Measurements from ENCODE around the gene DDA1. TPM values are rescaled to one million over a fixed set of nuclear protein-coding genes. Genes with fewer than 3 reads are reported as not detected.

Gene DDA1
- total RNA-seq, 1 donor from 2014 or later, result 81.2 TPM

GRCh38 chr19:17323300-17323963 lies 14.1 kb downstream of the DDA1 start:
- H3K36me3 Mint-ChIP-seq (ENCODE audit: unreplicated experiment), result no peaks in the 10 kb centered on the region
- H3K27ac Mint-ChIP-seq (ENCODE audit: unreplicated experiment), result peak overlapping the region; percentile 96
- H3K4me1 Mint-ChIP-seq (ENCODE audit: low read depth, unreplicated experiment), result peaks cover 16% of the 10 kb centered on the region
- H3K9me3 Mint-ChIP-seq (ENCODE audit: unreplicated experiment), result peaks cover 10% of the 10 kb centered on the region
- peak overlapping the region; percentile 64 for H3K4me3 Mint-ChIP-seq (ENCODE audit: unreplicated experiment)
- no peak for TF ChIP-seq CTCF (IDR thresholded peaks at IDR 0.05; ENCODE audit: partially characterized antibody, unreplicated experiment)
- H3K27me3 Mint-ChIP-seq (ENCODE audit: unreplicated experiment), result peaks cover 7% of the 10 kb centered on the region
- no peak for DNase-seq

GRCh38 chr19:17323964-17324332 lies 14.6 kb downstream of the DDA1 start:
- TF ChIP-seq CTCF (IDR thresholded peaks at IDR 0.05; ENCODE audit: partially characterized antibody, unreplicated experiment), result no peak
- no peak for DNase-seq
- Mint-ChIP-seq H3K27ac (ENCODE audit: unreplicated experiment) (no peak overlapping the region), H3K4me3 (ENCODE audit: unreplicated experiment) (no peak overlapping the region), H3K4me1 (ENCODE audit: low read depth, unreplicated experiment) (peaks cover 16% of the 10 kb centered on the region), H3K27me3 (ENCODE audit: unreplicated experiment) (peaks cover 7% of the 10 kb centered on the region), H3K9me3 (ENCODE audit: unreplicated experiment) (peaks cover 10% of the 10 kb centered on the region), H3K36me3 (ENCODE audit: unreplicated experiment) (no peaks in the 10 kb centered on the region)

- no peak overlapping the region for H3K27ac Mint-ChIP-seq (ENCODE audit: unreplicated experiment)
- H3K4me1 Mint-ChIP-seq (ENCODE audit: low read depth, unreplicated experiment), result peaks cover 16% of the 10 kb centered on the region
- TF ChIP-seq CTCF (IDR thresholded peaks at IDR 0.05; ENCODE audit: partially characterized antibody, unreplicated experiment), result no peak
- H3K27me3 Mint-ChIP-seq (ENCODE audit: unreplicated experiment), result peaks cover 9% of the 10 kb centered on the region
- no peak for DNase-seq
- H3K4me3 Mint-ChIP-seq (ENCODE audit: unreplicated experiment), result no peak overlapping the region
- no peaks in the 10 kb centered on the region for H3K36me3 Mint-ChIP-seq (ENCODE audit: unreplicated experiment)
- H3K9me3 Mint-ChIP-seq (ENCODE audit: unreplicated experiment), result peaks cover 12% of the 10 kb centered on the region
These were observed 15.2 kb downstream of the DDA1 start for GRCh38 chr19:17324357-17325114.

- no peak for TF ChIP-seq CTCF (IDR thresholded peaks at IDR 0.05; ENCODE audit: partially characterized antibody, unreplicated experiment)
- Mint-ChIP-seq H3K4me1 (ENCODE audit: low read depth, unreplicated experiment) (peaks cover 14% of the 10 kb centered on the region), H3K36me3 (ENCODE audit: unreplicated experiment) (no peaks in the 10 kb centered on the region), H3K27me3 (ENCODE audit: unreplicated experiment) (peaks cover 9% of the 10 kb centered on the region), H3K4me3 (ENCODE audit: unreplicated experiment) (no peak overlapping the region), H3K9me3 (ENCODE audit: unreplicated experiment) (peaks cover 10% of the 10 kb centered on the region), H3K27ac (ENCODE audit: unreplicated experiment) (no peak overlapping the region)
- DNase-seq, result no peak
These were observed 15.8 kb downstream of the DDA1 start for GRCh38 chr19:17325133-17325532.

Measured in glutamatergic neuron (in vitro differentiated cells).